A673 (cell line): ENCODE data around the gene ABCF1.
"Not testable (repeated sequence)": the region's sequence is repeated elsewhere in the genome, so short reads cannot be mapped to it uniquely, and the experiment has no call there.

ENCODE experiments used
- CTCF ChIP-seq: fragments of 300-800, 200-600 bp; sonication (generic); conservative IDR thresholded peaks from 2 replicates; pipeline ENCODE4 v1.5.1; 2017; ENCODE audit warnings: low read depth, mild to moderate bottlenecking, antibody characterized with exemption, low read length, moderate library complexity, mixed read lengths
- EZH2 ChIP-seq: fragments of 200-600 bp; sonication (generic); IDR thresholded peaks from 2 replicates; pipeline ENCODE4 v1.6.1; 2017; ENCODE audit warnings: borderline replicate concordance, low read depth, mild to moderate bottlenecking, mixed read lengths, antibody characterized with exemption, low read length; ENCODE audit not compliant: poor library complexity, severe bottlenecking

- not testable (repeated sequence) for TF ChIP-seq CTCF, EZH2
Measured at GRCh38 chr6:30521952-30522351, 49.3 kb upstream of the ABCF1 start.
